IPS-15b (cell line): ENCODE results near the gene NFIX.

Experiments
- H3K27me3 ChIP-seq: one replicate; pipeline ENCODE4 v1.6.1; 2013; ENCODE audit warnings: low read length; ENCODE audit not compliant: control insufficient read depth, insufficient read depth
- H3K36me3 ChIP-seq: one replicate; pipeline ENCODE4 v1.6.1; 2013; ENCODE audit warnings: low read length; ENCODE audit not compliant: control insufficient read depth, insufficient read depth
- H3K4me1 ChIP-seq: one replicate; pipeline ENCODE4 v1.6.1; 2013; ENCODE audit warnings: mild to moderate bottlenecking, low read length; ENCODE audit not compliant: control insufficient read depth, insufficient read depth
- H3K4me3 ChIP-seq: one replicate; pipeline ENCODE4 v1.5.1; 2013; ENCODE audit warnings: low read depth, low read length
- H3K9ac ChIP-seq: one replicate; pipeline ENCODE4 v1.6.1; 2013; ENCODE audit warnings: low read depth, mild to moderate bottlenecking, low read length
- H3K9me3 ChIP-seq: one replicate; pipeline ENCODE4 v1.6.1; 2013; ENCODE audit warnings: mild to moderate bottlenecking, low read length; ENCODE audit not compliant: control insufficient read depth, insufficient read depth

The NFIX gene

DNA sequence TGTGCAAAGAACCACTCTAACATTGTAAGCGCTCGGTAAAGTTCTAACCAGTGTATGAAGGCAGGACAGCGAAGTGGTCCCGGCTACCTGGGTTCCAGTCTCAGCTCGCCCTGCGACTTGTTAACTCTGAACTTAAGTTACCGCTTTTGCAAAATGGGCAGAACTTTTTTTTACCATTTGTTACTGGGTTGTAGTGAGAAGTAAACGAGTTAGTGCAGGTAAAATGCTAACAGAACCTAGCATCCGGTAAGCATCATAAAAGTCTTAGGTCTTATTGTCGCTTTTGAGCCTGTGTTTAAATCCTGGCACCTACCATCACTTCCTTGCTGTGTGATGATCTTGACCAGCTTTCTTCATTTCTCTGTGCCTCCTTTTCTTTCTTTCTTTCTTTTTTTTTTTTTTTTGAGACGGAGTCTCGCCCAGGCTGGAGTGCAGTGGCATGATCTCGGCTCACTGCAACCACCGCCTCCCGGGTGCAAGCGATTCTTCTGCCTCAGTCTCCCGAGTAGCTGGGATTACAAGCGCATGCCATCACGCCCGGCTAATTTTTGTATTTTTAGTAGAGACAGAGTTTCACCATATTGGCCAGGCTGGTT lies 122.0 kb downstream of the NFIX start:
- Histone ChIP-seq H3K36me3 (peaks cover 23% of the 10 kb centered on the region), H3K9me3 (no peaks in the 10 kb centered on the region), H3K27me3 (no peaks in the 10 kb centered on the region), H3K9ac (peak overlapping the region; percentile 89), H3K4me1 (peaks cover 28% of the 10 kb centered on the region), H3K4me3 (peak overlapping the region; percentile 83)

DNA sequence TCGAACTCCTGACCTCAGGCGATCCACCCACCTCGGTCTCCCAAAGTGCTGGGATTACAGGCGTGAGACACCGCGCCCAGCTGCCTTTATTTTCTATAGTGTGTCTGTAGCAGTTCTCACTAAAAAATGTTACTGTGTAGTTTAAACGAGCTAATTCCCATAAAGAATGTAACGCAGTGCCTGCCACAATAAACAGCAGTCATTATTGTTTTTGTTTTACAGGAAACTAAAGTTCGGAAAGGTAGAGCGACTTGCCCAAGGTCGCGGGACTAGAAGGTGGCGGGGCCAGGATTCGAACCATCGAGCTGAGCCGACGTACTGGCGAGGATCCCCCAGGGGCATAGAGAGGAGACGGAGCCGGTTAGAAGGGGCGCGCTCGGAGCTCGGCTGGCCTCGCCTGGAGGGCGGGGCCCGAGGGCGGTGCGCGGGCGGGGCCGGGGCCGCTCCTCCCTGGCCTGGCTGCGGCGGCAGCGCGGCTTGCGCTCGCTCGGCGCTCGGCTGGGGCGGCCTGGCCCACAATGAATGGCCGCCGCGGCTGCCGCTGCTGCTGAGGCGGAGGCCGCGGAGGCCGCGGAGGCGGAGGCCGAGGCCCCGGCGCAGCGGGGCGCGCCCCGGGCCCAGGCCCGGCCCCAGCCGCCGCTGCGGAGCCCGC lies 122.6 kb downstream of the NFIX start, which contains the start of gene NACC1:
NACC1 (plus strand) TSS at position 493 of the 652 bp plus-strand sequence. CDS start 16,944 bp downstream, outside the sequence.
- no peaks in the 10 kb centered on the region for H3K27me3 ChIP-seq
- H3K4me3 ChIP-seq: peak within 1 kb of the TSS; percentile 88
- H3K4me1 ChIP-seq: peaks cover 28% of the 10 kb centered on the region
- peak within 1 kb of the TSS; percentile 96 for H3K9ac ChIP-seq
- H3K9me3 ChIP-seq: no peaks in the 10 kb centered on the region
- H3K36me3 ChIP-seq: peaks cover 21% of the 10 kb centered on the region

DNA sequence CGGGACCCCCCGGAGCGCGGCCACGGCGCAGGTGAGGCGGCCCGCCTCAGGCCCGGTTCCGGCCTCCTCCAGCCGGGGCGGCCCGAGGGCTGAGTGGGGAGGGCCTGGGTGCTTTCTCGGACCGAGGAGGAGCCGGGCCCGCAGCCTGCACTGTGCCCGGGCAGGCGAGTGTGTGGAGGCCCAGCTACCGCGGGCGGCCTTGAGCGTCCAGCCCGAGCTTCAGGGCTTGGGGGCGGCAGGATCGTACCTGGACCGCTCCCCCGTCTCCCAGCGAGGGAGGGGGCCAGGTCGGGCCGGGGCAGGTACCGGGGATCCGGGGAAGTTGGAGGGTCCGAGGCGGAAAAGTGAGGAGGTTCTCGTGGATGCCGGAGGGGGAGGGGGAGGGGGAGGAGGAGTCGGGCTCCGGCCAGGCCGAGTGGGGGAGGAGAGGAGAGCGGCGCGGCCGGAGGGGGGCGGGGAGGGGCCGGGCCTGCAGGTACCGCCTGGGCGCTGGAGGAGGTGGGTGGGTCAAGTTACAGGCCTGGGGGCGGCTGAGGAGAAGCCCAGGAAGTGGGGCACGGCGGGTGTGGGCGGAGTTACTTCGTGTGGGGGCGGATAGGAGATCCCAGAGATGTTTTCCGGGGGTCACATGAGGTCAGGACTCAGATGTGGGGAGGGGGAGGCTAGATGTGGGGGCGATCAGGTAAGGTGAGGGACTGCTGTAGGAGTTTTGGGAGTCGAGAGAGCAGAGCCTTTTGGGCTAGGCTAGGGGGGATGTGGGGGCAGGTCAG lies 123.3 kb downstream of the NFIX start:
- Histone ChIP-seq H3K9me3 (no peaks in the 10 kb centered on the region), H3K36me3 (peaks cover 20% of the 10 kb centered on the region), H3K4me1 (peaks cover 28% of the 10 kb centered on the region), H3K27me3 (no peaks in the 10 kb centered on the region), H3K9ac (peak overlapping the region; percentile 96), H3K4me3 (peak overlapping the region; percentile 88)

DNA sequence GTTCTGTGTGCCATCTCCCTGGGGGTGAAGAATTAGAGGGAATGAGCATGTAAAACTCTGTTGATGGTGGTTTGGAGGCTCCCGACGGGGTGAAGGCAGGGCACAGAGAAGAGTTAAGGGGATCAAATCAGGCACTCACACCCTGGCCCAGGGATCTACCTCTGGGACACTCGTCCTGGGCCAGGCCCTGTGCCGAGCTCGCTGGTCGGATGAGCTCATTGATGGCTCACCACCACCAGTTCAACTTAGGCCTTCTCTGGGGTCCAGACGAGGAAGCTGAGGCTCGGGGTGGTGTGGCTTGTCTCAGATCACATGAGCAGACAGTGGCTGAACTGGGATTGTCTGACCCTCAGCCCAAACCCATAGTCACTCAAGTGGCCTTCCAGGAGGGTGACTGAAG lies 124.4 kb downstream of the NFIX start:
- Histone ChIP-seq H3K4me3 (peak overlapping the region; percentile 88), H3K27me3 (no peaks in the 10 kb centered on the region), H3K9me3 (no peaks in the 10 kb centered on the region), H3K4me1 (peaks cover 28% of the 10 kb centered on the region), H3K9ac (peak overlapping the region; percentile 61), H3K36me3 (peaks cover 24% of the 10 kb centered on the region)

DNA sequence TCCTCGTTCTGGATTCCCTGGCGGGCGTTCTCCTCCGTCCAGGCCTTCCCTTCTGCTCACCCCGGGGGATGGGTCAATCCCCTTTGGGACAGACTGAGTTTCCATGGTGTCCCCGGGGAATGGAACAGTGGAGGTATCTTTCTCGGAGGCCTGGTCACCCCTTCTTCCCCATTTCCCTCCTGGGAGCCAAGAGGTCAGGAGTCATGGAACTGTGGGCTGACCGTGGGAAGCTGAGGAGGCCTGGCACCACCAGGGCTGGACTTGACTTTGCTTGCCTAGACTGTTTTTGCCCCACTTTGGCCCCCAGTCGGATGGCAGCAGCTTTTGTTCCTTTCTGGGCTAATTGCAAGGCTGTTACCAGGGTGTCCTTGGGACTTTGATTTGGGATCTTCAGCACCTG lies 124.8 kb downstream of the NFIX start:
- Histone ChIP-seq H3K9me3 (no peaks in the 10 kb centered on the region), H3K4me3 (peak overlapping the region; percentile 88)

DNA sequence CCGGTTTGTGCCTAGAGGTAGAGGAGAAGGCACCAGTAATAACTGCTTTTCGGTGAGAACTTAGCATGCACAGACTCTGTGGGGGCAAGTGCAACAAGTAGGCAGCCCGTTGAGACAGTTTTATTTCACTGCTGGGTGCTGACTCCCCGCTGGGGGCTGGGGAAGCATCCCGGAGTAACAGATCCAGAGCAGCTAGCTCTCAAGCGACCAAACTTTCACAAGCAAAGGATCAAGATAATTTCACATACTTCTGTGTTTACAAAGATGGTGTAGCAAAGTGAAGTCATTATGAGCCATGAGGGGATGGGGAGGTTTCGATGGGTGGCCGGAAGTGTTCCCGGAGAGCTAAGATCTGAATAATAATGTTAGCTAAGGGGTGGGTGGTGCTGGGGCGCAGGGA lies 125.5 kb downstream of the NFIX start:
- H3K4me3 ChIP-seq: peak overlapping the region; percentile 88
- H3K9ac ChIP-seq: no peak overlapping the region
- H3K36me3 ChIP-seq: peaks cover 20% of the 10 kb centered on the region
- no peaks in the 10 kb centered on the region for H3K27me3 ChIP-seq
- H3K9me3 ChIP-seq: no peaks in the 10 kb centered on the region
- H3K4me1 ChIP-seq: peaks cover 25% of the 10 kb centered on the region

More for the DNA sequence above, 124.8 kb downstream of the NFIX start:
- Histone ChIP-seq H3K9ac (peak overlapping the region; percentile 61), H3K36me3 (peaks cover 21% of the 10 kb centered on the region), H3K4me1 (peaks cover 28% of the 10 kb centered on the region), H3K27me3 (no peaks in the 10 kb centered on the region)

DNA sequence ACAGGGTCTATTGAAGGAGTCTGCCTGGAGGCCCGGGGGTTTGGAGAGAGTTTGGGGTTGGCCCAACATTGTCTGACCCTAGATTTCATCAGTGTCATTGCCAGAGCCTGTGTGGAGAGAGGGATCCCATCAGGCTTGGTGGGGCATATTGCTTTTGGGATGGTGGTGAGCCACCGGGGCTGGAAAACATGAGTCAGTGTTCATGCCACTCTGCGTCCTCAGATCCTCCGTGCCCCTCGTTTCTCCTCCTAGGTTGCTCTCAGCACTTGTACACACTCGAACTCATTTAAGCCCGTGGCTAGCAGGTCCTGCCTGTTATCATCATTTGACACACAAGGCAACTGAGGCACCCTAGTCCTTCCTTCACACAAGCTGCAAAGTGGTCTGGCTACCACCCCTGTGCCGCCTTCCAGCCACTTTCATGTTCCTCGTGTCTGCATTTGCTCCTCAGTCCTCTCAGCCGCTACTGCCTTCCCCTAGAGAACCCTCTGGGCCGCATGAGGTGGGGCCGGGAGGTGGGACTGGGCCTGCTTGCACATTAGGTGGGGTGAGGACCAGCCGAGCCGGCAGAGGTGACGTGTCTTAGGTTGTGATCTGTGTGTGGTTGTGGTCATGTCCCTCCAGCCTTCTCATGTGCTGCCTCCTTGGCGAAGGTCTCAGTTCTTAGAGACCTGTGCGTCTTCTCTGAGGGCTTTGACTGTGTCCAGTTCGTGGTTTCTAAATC lies 126.4 kb downstream of the NFIX start:
- no peaks in the 10 kb centered on the region for H3K27me3 ChIP-seq
- H3K9ac ChIP-seq: peak overlapping the region; percentile 24
- H3K4me3 ChIP-seq: peak overlapping the region; percentile 88
- peaks cover 24% of the 10 kb centered on the region for H3K36me3 ChIP-seq
- H3K9me3 ChIP-seq: no peaks in the 10 kb centered on the region
- H3K4me1 ChIP-seq: peaks cover 24% of the 10 kb centered on the region

DNA sequence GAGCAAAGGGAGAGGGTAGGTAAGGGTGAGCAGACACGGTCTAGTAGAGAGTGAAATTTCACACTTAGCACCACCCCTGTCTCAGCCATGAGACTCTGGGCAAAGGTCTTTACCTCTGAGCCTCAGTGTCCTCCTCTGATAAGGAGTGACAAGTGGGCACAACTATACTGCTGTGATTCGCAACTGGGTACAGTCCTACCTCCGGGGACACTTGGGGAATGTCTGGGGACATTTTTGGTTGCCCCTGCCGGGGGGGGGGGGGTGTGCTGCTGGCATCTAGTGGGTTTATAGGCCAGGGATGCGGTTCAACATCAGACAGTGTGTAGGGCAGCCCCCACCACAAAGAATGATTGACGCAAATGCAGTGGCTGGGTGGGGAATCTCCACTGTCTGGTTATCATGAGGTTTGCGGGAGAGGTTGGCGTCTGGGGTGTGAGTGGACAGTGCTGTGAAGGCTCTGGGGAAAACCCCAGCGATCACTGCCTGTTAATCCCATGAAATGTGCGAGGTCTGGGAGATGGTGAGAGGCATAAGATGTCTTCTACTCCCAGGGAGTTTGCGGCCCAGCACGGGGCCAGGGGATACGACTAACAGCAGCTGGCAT lies 127.1 kb downstream of the NFIX start:
- Histone ChIP-seq H3K4me3 (no peak overlapping the region), H3K9ac (peak overlapping the region; percentile 24), H3K4me1 (peaks cover 24% of the 10 kb centered on the region), H3K36me3 (peaks cover 24% of the 10 kb centered on the region), H3K9me3 (no peaks in the 10 kb centered on the region), H3K27me3 (no peaks in the 10 kb centered on the region)

DNA sequence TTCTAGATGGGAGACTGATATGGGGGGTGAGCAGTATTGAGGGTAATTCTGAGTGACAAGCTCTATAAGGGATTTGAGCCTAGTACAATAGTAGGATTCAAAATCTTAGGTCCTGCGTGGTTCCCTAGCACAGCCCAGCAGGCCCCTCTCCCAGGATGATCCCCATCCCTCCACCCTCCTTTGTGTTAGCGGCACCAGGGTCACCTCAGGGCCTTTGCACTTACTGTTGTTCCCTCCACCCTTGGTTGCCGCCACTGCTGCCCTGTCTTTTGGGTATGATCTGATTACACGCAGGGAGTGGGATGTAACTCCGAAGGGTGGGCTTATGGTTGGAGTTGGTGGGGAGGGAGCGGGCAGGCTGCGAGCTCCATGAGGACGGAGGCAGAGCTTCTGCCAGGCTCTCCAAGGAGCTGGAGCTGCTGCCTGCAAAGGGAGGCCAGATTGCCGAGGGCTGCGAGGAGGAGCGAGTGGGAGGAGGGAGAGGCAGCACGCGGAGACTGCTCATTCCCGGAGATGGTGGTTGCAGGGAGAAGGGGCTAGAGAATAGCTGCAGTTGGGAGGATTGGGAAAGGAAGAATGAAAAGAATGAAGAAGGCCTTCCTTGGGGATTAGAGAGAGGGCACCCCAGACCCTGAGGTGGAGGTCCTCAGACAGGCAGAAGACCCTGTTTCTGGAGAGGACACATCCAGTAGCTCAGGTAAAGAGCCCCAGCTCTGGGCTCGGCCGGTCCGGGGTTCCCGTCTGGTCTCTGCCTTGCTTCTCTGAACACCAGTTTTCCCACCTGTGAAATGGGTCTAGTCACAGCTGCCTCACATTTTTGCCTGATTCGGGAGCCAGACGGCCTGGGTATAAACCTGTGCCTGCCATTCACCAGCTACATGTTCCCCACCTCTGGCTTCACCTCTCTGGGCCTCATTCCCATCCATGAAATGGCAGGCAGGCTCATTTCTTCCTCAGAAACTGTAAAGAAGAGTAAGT lies 128.0 kb downstream of the NFIX start:
- no peak overlapping the region for H3K9ac ChIP-seq
- H3K9me3 ChIP-seq: no peaks in the 10 kb centered on the region
- no peaks in the 10 kb centered on the region for H3K27me3 ChIP-seq
- peaks cover 24% of the 10 kb centered on the region for H3K4me1 ChIP-seq
- H3K36me3 ChIP-seq: peaks cover 24% of the 10 kb centered on the region
- no peak overlapping the region for H3K4me3 ChIP-seq

DNA sequence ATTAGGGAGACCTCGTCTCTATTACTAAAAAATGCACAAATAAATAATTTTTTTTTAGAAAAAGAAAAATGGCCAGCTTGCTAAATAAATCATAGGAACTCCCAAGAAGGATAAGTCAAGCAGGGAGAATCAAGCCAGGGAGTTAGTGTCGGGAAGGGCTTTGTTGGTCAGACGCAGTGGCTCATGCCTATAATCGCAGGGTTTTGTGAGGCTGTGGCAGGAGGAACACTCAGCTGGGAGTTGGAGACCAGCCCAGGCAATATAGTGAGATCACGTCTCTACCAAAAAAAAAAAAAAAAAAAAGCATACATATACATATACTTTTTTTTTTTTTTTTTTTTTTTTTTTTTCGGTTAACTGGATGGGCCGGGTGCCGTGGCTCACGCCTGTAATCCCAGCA lies 131.8 kb downstream of the NFIX start:
- no peaks in the 10 kb centered on the region for H3K4me1 ChIP-seq
- H3K27me3 ChIP-seq: no peaks in the 10 kb centered on the region
- no peaks in the 10 kb centered on the region for H3K9me3 ChIP-seq
- H3K4me3 ChIP-seq: no peak overlapping the region
- H3K9ac ChIP-seq: no peak overlapping the region
- peaks cover 14% of the 10 kb centered on the region for H3K36me3 ChIP-seq
